Activated CD8-positive, alpha-beta memory T cell treated with anti-CD3 and anti-CD28 coated beads, Interleukin-2, amount 50 U/mL, for 24 hours (primary cell): ENCODE results near the gene RBMS3.
"Not testable (repeated sequence)": the region's sequence is repeated elsewhere in the genome, so short reads cannot be mapped to it uniquely, and the experiment has no call there.

Experiments used
- DNase-seq: peaks from one replicate; pipeline ENCODE4 v3.0.0-alpha.2; 2020; ENCODE audit errors: extremely low read depth

RBMS3 gene

DNA sequence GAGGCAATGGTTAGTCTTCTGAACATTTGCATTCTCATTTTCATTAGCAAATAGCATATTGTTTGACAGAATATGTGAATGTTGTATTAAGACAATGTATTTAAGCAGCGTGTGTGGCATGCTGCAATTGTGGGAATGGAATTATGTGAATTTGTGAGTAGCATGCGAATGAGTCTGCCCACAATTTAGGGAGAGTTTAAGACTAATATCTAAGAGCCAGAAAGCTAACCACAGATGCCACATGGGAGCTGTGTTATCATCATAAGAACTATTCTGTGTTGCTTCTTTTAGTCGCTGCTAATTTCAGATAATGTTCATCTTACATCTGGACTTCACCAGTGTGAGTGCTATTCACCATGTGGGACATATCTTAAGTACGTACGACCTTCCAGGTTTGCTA is 494.5 kb downstream of the RBMS3 start:
- no peak for DNase-seq

DNA sequence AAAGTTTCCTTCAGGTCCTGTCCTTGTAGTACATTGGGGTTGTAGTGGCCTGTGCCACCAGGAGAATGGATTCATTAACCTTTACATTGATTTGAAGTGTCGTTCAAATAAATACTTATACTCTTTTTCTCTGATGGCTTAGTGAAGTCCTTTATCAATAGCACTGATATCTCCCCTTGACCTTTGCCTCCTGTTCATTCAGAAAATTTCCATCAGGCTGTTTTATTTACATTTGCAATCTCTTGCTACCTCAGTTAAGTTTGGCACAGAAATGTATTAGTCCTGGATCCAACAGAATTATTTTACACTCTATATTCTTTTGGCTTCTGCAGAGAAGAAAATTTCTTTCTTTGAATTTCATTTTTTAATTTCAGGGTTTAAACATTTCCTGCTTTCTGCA is 497.0 kb downstream of the RBMS3 start:
- DNase-seq, result no peak

DNA sequence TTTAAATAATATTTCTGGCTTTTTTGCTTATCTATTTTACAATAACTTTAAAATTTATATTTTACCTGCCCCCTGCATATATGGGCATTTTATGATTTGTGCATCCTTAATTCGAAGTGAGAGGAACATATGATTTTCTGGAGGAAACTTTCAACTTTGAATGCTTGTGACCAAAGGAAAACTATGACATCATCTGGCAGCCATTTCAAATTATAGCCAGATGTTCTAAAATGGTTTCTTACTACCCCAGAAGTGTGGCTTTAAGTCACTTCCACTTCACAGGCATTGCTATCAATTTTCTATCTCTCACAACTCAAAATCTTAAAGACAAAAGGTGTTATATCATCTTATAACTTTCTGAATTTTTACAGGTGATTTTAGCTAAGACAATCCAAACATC is 508.8 kb downstream of the RBMS3 start:
- no peak for DNase-seq

DNA sequence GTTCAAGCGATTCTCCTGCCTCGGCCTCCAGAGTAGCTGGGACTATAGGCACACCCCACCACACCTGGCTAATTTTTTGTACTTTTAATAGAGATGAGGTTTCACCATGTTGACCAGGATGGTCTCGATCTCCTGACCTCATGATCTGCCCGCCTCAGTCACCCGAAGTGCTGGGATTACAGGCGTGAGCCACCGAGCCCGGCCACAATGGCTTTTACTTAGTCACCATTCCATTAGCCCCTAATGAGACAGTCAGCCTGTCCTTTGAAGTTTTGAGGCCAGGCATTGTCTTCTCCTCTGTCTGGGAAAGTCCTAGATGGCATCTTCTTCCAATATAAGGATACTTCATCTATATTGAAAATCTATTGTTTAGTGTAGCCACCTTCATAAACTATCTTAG is 515.9 kb downstream of the RBMS3 start:
- no peak for DNase-seq

DNA sequence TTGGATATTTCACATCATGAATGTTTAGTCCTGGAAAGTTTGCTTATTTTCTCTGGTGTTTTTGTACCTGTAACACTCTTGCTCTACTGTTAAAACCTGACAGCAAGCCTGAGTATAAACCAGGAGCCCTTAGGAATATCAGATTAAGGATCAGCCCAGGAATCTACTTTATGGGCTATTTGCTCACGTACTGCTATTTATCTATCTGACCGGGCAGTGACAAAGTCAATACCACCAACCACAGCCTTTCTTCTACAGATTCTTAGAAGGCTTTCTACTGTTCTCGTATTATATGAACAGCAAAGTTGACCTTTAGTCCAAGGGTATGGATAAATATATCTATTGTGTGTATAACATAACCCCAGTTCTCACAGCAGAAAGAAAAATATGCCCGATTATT is 521.2 kb downstream of the RBMS3 start:
- DNase-seq, result no peak

DNA sequence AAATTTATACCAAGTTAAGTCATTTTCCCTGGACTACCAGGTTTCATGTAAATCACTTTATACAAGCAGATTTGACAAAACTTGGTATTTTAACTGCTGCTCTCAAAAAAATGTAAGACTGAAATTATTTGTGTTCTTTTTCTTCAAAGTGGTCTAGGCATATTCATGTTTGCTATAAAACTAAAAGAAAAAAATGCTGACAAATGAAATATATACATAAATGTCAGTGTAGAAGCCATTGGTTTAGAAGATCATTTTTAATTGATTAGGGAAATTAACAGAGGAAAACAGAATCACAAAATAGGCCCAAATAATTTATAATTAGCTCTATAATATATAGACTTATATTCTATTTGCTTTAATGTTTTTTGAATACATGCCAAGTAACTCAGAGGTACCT is 523.2 kb downstream of the RBMS3 start:
- DNase-seq, result no peak

DNA sequence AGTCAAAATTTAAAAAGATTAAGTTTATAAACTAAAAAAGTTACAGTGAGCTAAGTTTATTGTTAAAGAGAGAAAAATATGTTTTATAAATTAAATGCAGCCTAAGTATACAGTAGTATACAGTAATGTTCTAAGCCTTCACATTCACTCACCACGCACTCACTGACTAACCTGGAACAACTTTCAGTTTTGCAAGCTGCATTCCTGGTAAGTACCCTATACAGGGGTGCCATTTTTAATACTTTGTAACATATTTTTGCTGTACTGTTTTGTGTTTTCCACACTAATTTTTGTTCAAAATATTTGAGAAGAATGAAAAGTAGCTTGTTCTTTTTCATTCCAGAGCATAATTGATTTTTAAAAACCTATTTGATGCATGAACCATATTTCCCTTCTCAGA is 524.9 kb downstream of the RBMS3 start:
- DNase-seq, result no peak

DNA sequence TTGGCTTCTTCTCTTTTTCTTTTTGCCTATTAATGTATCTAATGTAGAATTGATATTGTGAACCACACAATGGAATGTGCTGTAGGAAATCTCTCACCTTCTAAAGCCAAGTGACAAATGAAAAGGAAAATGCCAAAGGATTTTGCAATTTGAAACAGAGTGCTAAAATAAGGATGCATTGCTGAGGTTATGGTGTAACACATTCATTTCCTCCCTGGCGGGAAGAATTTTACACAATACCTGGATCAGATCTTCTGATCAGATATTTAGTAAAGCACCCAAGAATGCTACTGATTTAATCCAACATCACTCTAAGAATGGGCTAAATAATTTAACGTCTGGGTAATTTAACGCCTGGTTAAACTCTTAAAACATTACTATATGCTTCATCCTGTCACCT is 527.5 kb downstream of the RBMS3 start:
- DNase-seq, result not testable (repeated sequence)

DNA sequence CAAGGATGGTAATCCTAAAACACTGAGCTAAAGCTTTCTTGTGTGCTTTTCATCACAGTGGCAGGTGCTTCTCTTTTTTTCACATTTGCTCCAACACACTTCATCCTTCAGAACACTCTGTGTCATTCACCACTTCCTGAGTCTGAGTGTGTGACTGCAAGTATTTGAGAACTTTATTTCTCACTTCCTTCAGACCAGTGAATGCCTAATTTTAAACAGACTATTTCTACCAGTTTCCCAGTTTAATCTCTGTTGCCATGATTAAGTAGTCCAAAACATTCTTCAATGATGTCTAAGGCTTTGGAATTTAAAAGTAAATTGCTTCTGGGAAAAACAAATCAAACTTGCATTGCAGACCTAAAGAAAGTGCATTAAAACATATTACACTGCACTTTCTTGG is 541.2 kb downstream of the RBMS3 start:
- DNase-seq, result no peak

DNA sequence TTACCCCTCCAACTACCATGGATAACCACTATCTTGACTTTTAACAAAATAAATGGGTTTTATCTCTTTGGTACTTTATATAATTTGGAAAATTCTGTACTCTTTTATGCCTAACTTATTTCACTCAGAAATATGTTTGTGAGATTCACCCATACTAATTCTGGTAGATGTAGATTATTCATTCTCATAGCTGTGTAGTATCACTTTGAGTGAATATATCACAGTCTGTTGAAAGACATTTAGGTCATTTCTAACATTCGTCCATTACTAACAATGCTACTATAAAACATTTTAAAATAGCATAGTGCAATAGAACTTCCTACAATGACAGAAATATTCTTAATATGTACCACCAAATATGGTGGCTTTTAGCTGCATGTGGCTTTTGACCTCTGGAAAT is 542.4 kb downstream of the RBMS3 start:
- DNase-seq, result no peak

DNA sequence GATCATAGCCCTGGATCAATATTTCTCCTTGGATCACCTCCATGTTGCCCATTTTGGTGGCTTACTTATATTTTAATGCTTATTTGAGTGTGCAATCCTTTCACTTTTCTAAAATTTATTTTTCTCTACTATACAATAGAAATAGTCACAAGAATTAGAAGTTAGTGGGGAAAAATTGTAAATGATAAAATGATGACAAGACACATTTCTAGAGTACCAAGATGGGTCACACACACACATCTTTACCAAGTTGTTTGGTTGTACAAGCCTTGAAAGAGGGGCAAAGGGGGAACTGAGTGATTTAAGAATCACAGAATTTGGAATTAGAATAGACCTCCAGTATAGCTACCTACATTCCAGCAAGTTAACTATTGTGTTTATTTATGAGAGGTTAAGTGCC is 545.8 kb downstream of the RBMS3 start:
- DNase-seq, result no peak

DNA sequence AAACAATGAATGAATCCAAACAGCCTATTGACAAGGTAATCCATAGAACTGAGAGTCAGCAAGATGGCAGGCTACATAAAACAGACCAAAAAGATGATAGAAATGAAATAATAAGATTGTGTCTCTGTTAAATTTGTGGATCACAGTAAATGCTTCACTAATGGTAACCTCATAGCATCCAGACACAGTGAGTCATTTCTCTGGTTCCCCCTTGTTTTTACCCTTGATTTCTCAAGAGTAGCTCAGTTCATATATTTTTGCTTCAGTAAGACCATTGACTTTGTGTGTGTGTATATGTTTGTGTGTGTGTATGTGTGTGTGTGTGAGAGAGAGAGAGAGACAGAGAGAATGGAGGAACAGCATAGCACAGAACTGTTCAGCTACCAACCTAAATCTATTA is 546.9 kb downstream of the RBMS3 start:
- DNase-seq, result no peak

DNA sequence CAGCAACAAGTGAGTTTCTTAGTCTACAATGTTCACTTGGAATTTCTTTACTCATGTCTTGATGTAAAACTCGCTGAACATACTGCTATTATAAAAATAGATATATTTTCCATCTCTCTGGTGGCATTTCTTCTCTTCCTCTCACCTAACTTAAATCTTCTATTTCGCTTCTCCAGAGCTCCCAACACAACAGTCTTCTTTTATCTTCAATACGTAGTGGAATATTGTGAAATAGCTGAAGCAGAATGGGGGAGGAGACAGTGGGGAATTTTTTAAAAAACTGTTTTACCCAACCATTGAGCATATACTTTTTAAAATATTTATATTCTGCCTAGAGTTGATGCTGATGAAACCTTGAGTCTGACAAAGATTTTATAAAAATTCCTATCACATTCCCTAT is 548.5 kb downstream of the RBMS3 start:
- DNase-seq, result no peak

DNA sequence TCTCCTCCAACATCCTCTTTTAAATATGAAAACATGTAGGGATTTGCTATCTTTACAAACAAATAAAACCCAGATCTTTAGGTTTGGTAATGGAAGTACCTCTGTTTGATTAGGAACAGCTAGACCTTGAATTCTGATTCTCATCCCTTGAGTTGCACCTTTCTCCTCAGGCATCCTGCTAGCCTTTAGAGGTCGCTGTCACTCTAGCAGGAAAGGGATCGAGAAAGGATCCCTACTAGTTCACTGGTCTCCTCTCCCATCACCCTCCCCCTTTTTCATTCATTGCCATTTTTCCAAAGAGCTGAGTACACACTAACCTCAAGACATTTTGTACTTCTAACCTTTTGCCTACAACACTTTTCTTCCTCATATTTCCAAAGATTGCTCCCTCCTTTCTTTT is 569.8 kb downstream of the RBMS3 start:
- no peak for DNase-seq

DNA sequence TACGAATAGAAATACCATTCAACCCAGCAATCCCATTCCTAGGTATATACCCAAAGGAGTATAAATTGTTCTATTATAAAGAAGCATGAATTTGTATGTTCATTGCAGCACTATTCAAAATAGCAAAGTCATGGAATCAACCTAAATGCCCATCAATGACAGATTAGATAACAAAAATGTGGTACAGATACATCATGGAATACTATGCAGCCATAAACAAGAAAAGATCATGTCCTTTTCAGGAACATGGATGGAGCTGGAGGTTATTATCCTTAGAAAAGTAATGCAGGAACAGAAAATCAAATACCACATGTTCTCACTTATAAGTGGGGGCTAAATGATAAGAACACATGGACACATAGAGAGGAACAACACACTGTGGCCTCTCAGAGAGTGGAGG is 571.9 kb downstream of the RBMS3 start:
- DNase-seq, result no peak

DNA sequence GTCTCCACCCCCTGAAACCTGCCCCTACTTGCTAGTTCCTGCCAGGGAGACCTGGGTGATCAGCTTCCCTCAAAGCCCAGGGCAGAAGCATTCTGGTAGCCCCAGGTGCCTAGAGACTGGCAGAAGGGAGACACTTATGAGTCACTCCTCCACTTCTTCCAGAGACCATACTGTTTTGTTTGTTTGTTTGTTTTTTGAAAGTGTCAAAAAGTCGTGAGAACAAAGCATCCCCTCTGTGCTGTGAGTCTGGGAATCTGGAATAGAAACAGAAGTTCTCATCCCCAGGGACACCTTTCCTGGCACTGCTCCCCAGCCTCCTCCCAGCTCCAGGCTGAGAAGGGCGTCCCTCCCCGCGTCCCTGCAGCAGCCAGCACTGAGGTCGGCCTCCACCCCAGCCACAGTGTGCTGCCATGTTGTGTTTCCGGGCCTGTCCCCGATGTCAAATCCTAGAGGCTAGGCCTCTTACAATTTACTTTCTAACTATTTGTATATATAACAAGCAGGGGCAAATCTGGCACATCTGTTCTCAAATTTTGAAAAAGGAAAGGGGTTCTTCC is 573.0 kb downstream of the RBMS3 start:
- DNase-seq, result no peak

DNA sequence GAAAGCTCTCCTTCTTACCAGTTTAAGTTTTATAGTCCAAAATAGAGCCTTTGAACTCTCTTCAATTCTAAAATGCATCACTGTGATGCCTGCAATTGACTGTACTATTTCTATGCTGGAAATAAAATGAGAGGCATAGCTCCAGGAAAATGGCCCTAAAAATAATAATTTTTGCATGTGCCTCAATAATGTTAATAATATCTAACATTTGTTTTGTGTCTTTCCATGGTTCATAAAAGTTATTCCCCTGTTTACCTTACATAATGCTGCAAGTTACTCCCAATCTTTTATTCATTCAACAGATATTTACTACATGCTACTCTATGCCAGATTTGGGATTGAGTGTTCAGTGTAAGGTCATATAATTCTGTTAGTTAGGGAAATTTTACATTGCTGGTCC is 574.0 kb downstream of the RBMS3 start:
- DNase-seq, result no peak

DNA sequence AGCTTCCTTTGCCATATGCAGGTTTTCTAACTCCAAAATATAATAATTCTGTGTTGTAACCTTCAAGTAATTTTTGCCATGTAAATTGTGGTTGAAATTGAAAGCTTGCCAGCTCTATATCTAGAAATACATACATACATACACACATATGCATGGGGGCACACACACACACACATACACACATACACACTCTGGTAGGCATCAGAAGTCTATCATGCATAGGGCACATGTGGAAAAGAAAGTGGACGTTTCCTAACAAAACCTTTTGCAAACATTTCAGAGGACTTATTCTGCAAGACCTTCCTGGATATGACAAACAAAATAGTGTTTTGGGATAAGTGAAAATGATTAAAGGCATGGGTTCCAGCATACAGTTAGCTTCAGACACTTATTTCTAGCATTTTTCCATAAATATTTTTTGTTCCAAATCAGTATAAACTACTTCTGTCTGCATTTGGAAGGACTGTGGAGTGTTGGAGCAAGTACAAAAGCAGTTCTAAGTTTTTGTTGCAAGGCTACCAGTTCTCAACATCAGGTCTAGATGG is 578.9 kb downstream of the RBMS3 start:
- no peak for DNase-seq

DNA sequence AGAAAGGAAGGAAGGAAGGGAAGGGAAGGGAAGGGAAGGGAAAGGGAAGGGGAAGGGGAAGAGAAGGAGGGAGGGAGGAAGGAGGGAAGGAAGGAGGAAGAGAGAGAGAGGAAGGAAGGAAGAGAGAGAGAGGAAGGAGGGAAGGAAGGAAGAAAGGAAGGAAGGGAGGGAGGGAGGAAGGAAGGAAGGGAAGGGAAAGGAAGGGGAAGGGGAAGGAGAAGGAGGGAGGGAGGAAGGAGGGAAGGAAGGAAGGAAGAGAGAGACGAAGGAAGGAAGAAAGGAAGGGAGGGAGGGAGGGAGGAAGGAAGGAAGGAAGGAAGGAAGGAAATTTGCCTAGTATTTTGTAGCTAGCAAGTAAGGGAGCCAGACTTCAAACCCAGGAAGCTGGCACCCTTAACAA is 583.9 kb downstream of the RBMS3 start:
- DNase-seq, result no peak

DNA sequence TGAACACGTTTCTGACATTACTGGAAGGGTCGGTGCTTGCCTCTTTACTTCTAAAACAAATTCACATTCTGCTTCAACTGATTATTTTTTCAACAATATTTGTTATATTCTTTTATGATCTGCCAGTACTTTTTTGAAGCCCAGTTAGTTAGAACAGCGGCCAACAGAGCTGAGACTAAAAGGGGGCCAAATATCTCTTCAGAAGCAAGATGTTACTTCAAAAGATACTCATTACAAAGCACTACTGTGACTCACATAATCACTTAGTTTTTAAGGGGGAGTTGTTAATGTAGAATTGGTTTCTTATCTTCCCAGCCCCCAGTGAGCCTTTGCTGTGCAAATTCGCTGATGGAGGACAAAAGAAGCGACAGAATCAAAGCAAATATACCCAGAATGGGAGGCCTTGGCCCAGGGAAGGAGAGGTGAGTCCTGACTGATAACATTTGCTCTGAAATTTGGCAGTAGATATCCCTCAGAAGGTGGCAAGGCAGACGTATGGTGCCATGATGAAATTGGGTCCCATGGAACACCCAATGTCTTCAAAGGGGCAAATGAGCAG is 587.8 kb downstream of the RBMS3 start:
- DNase-seq, result no peak

DNA sequence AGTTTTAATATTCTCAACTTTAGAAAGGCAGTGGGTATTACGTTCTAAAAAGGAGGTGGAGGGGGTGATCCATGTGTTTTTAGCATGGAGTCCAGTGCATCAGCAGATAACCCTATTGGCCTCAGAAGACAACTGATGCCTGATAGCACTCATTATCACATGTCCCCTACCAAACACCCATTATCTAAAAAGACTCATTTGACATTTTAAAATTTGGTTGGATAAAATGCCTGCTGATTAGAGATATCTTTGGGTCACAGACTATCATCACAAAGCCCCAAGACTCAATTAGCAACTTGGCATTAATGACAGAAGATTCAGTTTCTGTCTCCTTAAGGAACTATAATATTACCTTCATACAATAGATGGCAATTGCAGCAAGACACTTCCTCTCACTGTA is 589.3 kb downstream of the RBMS3 start:
- DNase-seq, result no peak

DNA sequence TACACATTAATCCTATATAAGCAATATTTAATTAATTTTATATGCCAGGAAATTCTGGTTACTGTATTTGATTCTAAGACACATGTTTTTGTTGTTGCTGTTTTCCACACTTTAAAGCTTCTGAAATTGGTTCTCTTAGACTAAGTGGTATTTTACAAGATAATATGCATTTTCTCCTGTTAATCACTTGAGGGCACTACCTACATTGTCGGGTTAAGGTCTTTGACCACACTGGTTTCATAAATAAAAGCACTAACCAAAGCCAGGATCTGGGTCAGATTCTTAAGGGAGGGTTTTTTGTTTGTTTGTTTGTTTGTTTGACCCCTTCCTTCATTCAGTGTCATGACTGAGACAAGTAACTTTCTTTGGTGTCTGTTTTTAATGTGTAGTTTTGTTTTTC is 590.2 kb downstream of the RBMS3 start:
- no peak for DNase-seq

DNA sequence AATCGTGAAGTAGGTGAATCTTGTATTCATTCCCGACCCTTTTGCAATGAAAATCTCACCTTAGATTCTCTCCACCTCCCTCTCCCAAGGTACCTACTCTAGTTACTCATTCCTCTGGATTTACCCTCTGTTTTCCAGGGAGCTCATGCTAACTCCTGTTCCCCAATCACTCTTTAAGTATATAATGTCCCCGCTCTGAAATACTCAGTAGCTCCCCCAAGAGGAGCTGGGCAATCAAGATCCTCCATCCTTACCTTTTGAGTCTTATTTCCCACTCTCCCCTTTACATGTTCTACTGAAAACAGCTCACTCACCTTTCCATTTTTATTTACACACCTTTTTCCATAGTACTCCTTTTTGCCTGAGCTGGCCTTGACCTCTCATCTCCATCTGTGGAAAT is 599.9 kb downstream of the RBMS3 start:
- DNase-seq, result no peak

DNA sequence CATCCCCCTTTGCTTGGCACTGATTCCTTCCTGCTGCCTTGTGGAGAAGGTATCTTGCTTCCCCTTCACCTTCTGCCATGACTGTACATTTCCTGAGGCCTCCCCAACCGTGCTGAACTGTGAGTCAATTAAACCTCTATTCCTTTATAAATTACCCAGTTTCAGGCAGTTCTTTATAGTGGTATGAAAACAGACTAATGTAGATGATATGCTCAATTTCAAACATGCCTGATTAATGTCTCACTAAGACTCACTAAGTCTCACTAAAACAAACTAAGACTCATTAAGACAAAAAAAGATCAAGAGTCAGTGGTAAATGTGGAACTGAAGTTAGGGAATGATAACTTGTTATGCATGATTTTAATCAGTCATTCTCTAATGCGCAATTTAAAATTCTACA is 606.6 kb downstream of the RBMS3 start:
- no peak for DNase-seq
